Breast epithelium (tissue), 4 donors: ENCODE data around the gene SPATA3. TPM values are rescaled to one million over a fixed set of nuclear protein-coding genes. Genes with fewer than 3 reads are reported as not detected.
"Not testable (repeated sequence)": the region's sequence is repeated elsewhere in the genome, so short reads cannot be mapped to it uniquely, and the experiment has no call there.

Experiments
- DNase-seq, 2 donors: peaks; one replicate each; pipeline ENCODE4 v3.0.0-alpha.2; 2019; ENCODE audit warnings: low spot score in 2 of 2
- H3K27ac ChIP-seq, 2 donors: fragments of 200-600 bp; sonication (generic) in 1 of 2; one replicate each; pipeline ENCODE4 v1.5.1; 2016 to 2019; ENCODE audit warnings: mild to moderate bottlenecking in 1 of 2
- H3K27me3 ChIP-seq, 2 donors: fragments of 200-600 bp; sonication (generic) in 1 of 2; one replicate each; pipeline versions ENCODE4 v1.5.1 to v1.6.0; 2017 to 2019; ENCODE audit warnings: control low read depth in 1 of 2, mild to moderate bottlenecking in 1 of 2
- H3K36me3 ChIP-seq: fragments of 200-600 bp; one replicate; pipeline ENCODE4 v1.5.1; 2019
- H3K4me1 ChIP-seq, 2 donors: fragments of 200-600 bp; sonication (generic); one replicate each; pipeline ENCODE4 v1.5.1; 2016 to 2019; ENCODE audit warnings: control low read depth in 1 of 2
- H3K4me3 ChIP-seq, 3 donors: fragments of 200-600 bp; sonication (generic); 1 replicate in 2 of 3; 2 replicates in 1 of 3; pipeline ENCODE4 v1.5.1; 2016 to 2019; ENCODE audit warnings: mild to moderate bottlenecking in 3 of 3, moderate library complexity in 2 of 3
- H3K9me3 ChIP-seq, 2 donors: fragments of 200-600 bp; sonication (generic) in 1 of 2; one replicate each; pipeline ENCODE4 v1.5.1; 2016 to 2019; ENCODE audit warnings: control low read depth in 1 of 2
- POLR2A ChIP-seq: fragments of 450-650 bp; IDR thresholded peaks from one replicate; pipeline ENCODE4 v1.6.1; 2016; ENCODE audit warnings: antibody characterized with exemption, mild to moderate bottlenecking, moderate library complexity
- POLR2AphosphoS5 ChIP-seq, 3 donors: sonication (generic); formaldehyde crosslinking; IDR thresholded peaks; one replicate each; pipeline ENCODE4 v1.6.1; 2017; ENCODE audit warnings: antibody characterized with exemption in 3 of 3
- intact Hi-C: fragments of 100-400 bp; cut with DNase I; formaldehyde crosslinking; loops from one replicate; pipeline ENCODE4 v1.15.1; 2023; ENCODE audit warnings: low total_unique reads
- total RNA-seq, 3 donors: library from RNA; depleted of rRNA; stranded (reverse); fragments of >200 nt; gene quantifications; one replicate each; pipeline ENCODE4 v1.1.0, GENCODE V29; 2016
- TF ChIP-seq, protein P1 (sequence below), 3 donors: fragments of 450-650 bp; IDR thresholded peaks; one replicate each; pipeline ENCODE4 v1.5.1; 2016 to 2017; ENCODE audit warnings: antibody characterized with exemption in 3 of 3, mild to moderate bottlenecking in 3 of 3, moderate library complexity in 3 of 3

Gene SPATA3
- total RNA-seq, 3 donors from 2014 or later: not detected

DNA sequence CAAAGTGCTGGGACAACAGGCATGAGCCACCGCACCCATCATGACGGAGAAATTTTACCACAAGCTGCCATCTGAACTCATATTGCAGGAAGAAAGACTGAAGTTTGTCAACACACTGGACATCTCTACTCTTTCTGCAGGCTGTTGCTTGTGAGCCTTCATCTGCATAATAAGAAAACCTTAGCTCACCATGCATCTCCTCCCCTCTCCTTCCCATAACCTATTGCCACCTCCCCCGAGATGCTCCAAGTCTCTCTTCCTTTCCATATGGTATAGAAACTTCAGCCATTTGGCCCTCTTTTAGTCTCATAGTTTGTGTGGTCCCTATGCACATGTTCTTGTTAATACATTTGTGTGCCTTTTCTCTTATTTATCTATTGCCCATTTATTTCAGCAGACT lies 22.3 kb downstream of the SPATA3 start:
- H3K27me3 ChIP-seq: no peaks in the 10 kb centered on the region
- no peak overlapping the region for H3K27ac ChIP-seq
- no peaks in the 10 kb centered on the region for H3K36me3 ChIP-seq
- H3K4me3 ChIP-seq: no peak overlapping the region
- no peak for DNase-seq
- H3K4me1 ChIP-seq: no peaks in the 10 kb centered on the region
- no peaks in the 10 kb centered on the region for H3K9me3 ChIP-seq
- TF ChIP-seq POLR2A (no peak), POLR2AphosphoS5 (IDR thresholded peaks at IDR 0.05) (no peak)
- TF ChIP-seq, protein P1, sequence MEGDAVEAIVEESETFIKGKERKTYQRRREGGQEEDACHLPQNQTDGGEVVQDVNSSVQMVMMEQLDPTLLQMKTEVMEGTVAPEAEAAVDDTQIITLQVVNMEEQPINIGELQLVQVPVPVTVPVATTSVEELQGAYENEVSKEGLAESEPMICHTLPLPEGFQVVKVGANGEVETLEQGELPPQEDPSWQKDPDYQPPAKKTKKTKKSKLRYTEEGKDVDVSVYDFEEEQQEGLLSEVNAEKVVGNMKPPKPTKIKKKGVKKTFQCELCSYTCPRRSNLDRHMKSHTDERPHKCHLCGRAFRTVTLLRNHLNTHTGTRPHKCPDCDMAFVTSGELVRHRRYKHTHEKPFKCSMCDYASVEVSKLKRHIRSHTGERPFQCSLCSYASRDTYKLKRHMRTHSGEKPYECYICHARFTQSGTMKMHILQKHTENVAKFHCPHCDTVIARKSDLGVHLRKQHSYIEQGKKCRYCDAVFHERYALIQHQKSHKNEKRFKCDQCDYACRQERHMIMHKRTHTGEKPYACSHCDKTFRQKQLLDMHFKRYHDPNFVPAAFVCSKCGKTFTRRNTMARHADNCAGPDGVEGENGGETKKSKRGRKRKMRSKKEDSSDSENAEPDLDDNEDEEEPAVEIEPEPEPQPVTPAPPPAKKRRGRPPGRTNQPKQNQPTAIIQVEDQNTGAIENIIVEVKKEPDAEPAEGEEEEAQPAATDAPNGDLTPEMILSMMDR (IDR thresholded peaks at IDR 0.05): no peak
- intact Hi-C loops: no loop called here

GRCh38 chr2:231025059-231025458 lies 29.1 kb downstream of the SPATA3 start:
- intact Hi-C loops, H3K4me3 ChIP-seq, H3K9me3 ChIP-seq, H3K4me1 ChIP-seq, H3K36me3 ChIP-seq, DNase-seq, H3K27ac ChIP-seq, H3K27me3 ChIP-seq: not testable (repeated sequence)

DNA sequence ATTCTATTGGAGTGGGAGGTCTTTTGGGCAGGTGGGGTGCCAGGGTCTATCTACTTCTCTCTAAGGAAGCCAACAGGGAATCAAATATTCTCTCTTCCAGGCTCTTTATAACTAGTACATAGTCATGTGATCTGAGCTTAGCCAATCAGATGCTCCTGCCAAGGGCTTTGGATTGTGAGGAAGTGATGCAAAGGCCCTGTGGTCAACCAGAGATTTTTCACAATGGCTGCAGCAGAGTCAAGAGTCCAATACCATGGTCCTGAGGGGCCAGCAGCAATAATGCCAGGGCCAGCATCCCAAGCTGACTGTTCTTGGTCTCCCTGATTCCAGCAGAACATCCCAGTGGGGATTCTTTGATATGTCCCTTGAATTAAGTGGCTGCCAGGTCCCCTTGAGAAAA lies 33.0 kb downstream of the SPATA3 start:
- Histone ChIP-seq H3K27me3 (no peaks in the 10 kb centered on the region), H3K4me1 (no peaks in the 10 kb centered on the region), H3K4me3 (no peak overlapping the region), H3K9me3 (no peaks in the 10 kb centered on the region), H3K27ac (no peak overlapping the region), H3K36me3 (no peaks in the 10 kb centered on the region)
- TF ChIP-seq POLR2A: no peak
- TF ChIP-seq POLR2AphosphoS5 (IDR thresholded peaks at IDR 0.05): no peak
- TF ChIP-seq, protein P1 (IDR thresholded peaks at IDR 0.05): no peak
- DNase-seq: no peak
- intact Hi-C loops: no loop called here

GRCh38 chr2:231029563-231029962 lies 33.6 kb downstream of the SPATA3 start:
- Histone ChIP-seq H3K36me3 (no peaks in the 10 kb centered on the region), H3K4me1 (no peaks in the 10 kb centered on the region), H3K9me3 (no peaks in the 10 kb centered on the region), H3K27ac (no peak overlapping the region), H3K27me3 (no peaks in the 10 kb centered on the region), H3K4me3 (no peak overlapping the region)
- TF ChIP-seq POLR2AphosphoS5 (IDR thresholded peaks at IDR 0.05): no peak
- TF ChIP-seq POLR2A: no peak
- TF ChIP-seq, protein P1 (IDR thresholded peaks at IDR 0.05): no peak
- intact Hi-C loops: no loop called here
- no peak for DNase-seq

DNA sequence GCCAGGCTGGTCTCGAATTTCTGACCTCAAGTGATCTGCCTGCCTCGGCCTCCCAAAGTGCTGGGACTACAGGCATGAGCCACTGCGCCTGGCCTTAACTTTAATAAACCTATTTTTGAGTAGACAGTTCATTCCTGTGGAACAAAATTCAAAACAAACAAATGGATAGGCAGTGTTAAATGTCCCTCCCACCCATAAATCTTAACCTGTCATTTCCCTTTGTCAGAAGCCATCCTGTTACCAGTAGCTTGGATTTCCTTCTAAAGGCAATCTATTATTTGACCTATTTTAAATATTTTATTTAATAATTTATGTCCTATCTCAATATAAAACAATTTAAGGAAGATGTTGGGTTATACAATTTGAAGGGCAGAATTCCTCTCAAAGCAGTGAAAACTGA lies 34.8 kb downstream of the SPATA3 start:
- Histone ChIP-seq H3K36me3 (no peaks in the 10 kb centered on the region), H3K9me3 (no peaks in the 10 kb centered on the region), H3K27me3 (no peaks in the 10 kb centered on the region), H3K4me3 (no peak overlapping the region), H3K27ac (no peak overlapping the region), H3K4me1 (no peaks in the 10 kb centered on the region)
- DNase-seq: no peak
- intact Hi-C loops: no loop called here
- TF ChIP-seq POLR2A (no peak), POLR2AphosphoS5 (IDR thresholded peaks at IDR 0.05) (no peak)
- TF ChIP-seq, protein P1 (IDR thresholded peaks at IDR 0.05): no peak

GRCh38 chr2:231032575-231033140 lies 36.7 kb downstream of the SPATA3 start:
- H3K27me3 ChIP-seq: peaks cover 0 to 10% of the 10 kb centered on the region in 2 donors
- H3K9me3 ChIP-seq: no peaks in the 10 kb centered on the region
- H3K4me3 ChIP-seq: no peak overlapping the region
- no peaks in the 10 kb centered on the region for H3K4me1 ChIP-seq
- H3K27ac ChIP-seq: no peak overlapping the region
- H3K36me3 ChIP-seq: no peaks in the 10 kb centered on the region
- no peak for DNase-seq
- intact Hi-C loops: no loop called here
- no peak for TF ChIP-seq POLR2AphosphoS5 (IDR thresholded peaks at IDR 0.05)
- TF ChIP-seq, protein P1 (IDR thresholded peaks at IDR 0.05): no peak
- no peak for TF ChIP-seq POLR2A
